HCT116 (cell line): ENCODE measurements around the gene ALCAM.

Source experiments
- CEBPB ChIP-seq: IDR thresholded peaks from 2 replicates; pipeline ENCODE4 v1.6.1; 2012; ENCODE audit warnings: low read depth
- POLR2A ChIP-seq: IDR thresholded peaks from 2 replicates; pipeline ENCODE4 v1.7.0; 2011; ENCODE audit warnings: borderline replicate concordance; ENCODE audit not compliant: insufficient read depth, insufficient read length; ENCODE audit errors: extremely low read depth
- RAD21 ChIP-seq: IDR thresholded peaks from 2 replicates; pipeline ENCODE4 v1.6.1; 2012; ENCODE audit warnings: low read depth, mild to moderate bottlenecking
- TCF7L2 ChIP-seq: IDR thresholded peaks from 2 replicates; pipeline ENCODE4 v1.7.0; 2011; ENCODE audit warnings: borderline replicate concordance, inconsistent platforms; ENCODE audit not compliant: insufficient read depth, insufficient read length; ENCODE audit errors: extremely low read depth
- TF ChIP-seq, protein P1 (sequence below), 3 experiments: fragments of 200-600 bp in 1 of 3; sonication (generic) in 1 of 3; IDR thresholded peaks in 2 of 3; conservative IDR thresholded peaks in 1 of 3; 2 replicates each; pipeline ENCODE4 v1.5.1; 2012 to 2017; ENCODE audit warnings: low read depth in 2 of 3, low read length in 2 of 3, antibody characterized with exemption in 1 of 3, borderline replicate concordance in 1 of 3, control low read depth in 1 of 3, mild to moderate bottlenecking in 1 of 3, mixed read lengths in 1 of 3, mixed run types in 1 of 3, moderate library complexity in 1 of 3; ENCODE audit not compliant: insufficient read depth in 1 of 3

DNA sequence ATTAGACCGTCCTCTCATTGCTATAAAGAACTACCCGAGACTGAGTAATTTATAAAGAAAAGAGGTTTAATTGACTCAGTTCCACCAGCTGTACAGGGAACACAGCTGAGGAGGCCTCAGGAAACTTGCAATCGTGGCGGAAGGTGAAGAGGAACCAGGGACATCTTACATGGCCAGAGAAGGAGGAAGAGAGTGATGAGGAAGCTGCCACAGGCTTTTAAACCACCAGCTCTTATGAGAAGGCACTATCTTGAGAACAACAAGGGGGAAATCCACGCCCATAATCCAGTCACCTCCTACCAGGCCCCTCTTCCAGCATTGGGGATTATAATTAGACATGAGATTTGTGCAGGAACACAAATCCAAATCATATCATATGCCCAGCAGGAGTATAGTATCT lies 138.5 kb downstream of the ALCAM start:
- no peak for TF ChIP-seq TCF7L2
- TF ChIP-seq, protein P1, sequence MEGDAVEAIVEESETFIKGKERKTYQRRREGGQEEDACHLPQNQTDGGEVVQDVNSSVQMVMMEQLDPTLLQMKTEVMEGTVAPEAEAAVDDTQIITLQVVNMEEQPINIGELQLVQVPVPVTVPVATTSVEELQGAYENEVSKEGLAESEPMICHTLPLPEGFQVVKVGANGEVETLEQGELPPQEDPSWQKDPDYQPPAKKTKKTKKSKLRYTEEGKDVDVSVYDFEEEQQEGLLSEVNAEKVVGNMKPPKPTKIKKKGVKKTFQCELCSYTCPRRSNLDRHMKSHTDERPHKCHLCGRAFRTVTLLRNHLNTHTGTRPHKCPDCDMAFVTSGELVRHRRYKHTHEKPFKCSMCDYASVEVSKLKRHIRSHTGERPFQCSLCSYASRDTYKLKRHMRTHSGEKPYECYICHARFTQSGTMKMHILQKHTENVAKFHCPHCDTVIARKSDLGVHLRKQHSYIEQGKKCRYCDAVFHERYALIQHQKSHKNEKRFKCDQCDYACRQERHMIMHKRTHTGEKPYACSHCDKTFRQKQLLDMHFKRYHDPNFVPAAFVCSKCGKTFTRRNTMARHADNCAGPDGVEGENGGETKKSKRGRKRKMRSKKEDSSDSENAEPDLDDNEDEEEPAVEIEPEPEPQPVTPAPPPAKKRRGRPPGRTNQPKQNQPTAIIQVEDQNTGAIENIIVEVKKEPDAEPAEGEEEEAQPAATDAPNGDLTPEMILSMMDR (IDR thresholded peaks at IDR 0.05 in 2 of 3, conservative IDR thresholded peaks at IDR 0.05 in 1 of 3; ENCODE audit: borderline replicate concordance in 1 of 3, insufficient read depth in 1 of 3, low read depth in 2 of 3, low read length in 2 of 3), result no peak
- TF ChIP-seq RAD21, result no peak
- TF ChIP-seq CEBPB, result no peak
- TF ChIP-seq POLR2A, result no peak
